GM21367 (cell line): ENCODE results near the gene APBA1.

ENCODE experiments used
- ATAC-seq: cut with Tn5 transposase; IDR thresholded peaks from one replicate; pipeline ENCODE4 v1.9.1; 2021; ENCODE audit not compliant: unreplicated experiment

Gene APBA1

GRCh38 chr9:69671879-69672595 lies at the start of gene APBA1:
Gene APBA1 (minus strand): TSS chr9:69672371.
- ATAC-seq = peak; percentile 21

GRCh38 chr9:69719983-69720382 lies 47.8 kb upstream of the APBA1 start:
- no peak for ATAC-seq

- no peak for ATAC-seq
These were observed 47.2 kb upstream of the APBA1 start for GRCh38 chr9:69719367-69719766.

- ATAC-seq = no peak
These were observed 46.0 kb upstream of the APBA1 start for GRCh38 chr9:69718218-69718617.

GRCh38 chr9:69715825-69716224 lies 43.7 kb upstream of the APBA1 start:
- ATAC-seq = no peak

GRCh38 chr9:69715096-69715495 lies 42.9 kb upstream of the APBA1 start:
- ATAC-seq = no peak

GRCh38 chr9:69697475-69697874 lies 25.3 kb upstream of the APBA1 start:
- ATAC-seq = no peak

GRCh38 chr9:69696802-69697201 lies 24.6 kb upstream of the APBA1 start:
- ATAC-seq = no peak

- ATAC-seq = no peak
These were observed 17.9 kb upstream of the APBA1 start for GRCh38 chr9:69689991-69690538.

- no peak for ATAC-seq
These were observed 11.8 kb upstream of the APBA1 start for GRCh38 chr9:69683927-69684326.

GRCh38 chr9:69678843-69679538 lies 6.8 kb upstream of the APBA1 start:
- ATAC-seq = no peak

- no peak for ATAC-seq
These were observed 5.8 kb upstream of the APBA1 start for GRCh38 chr9:69677931-69678330.

- no peak for ATAC-seq
These were observed 3.4 kb upstream of the APBA1 start for GRCh38 chr9:69675563-69675962.

GRCh38 chr9:69674716-69675438 lies 2.7 kb upstream of the APBA1 start:
- ATAC-seq = no peak

GRCh38 chr9:69674112-69674685 lies 2.0 kb upstream of the APBA1 start:
- ATAC-seq = no peak

- ATAC-seq = no peak
These were observed 1.1 kb upstream of the APBA1 start for GRCh38 chr9:69673311-69673640.

- ATAC-seq = peak; percentile 93
These were observed 582 bp upstream of the APBA1 start for GRCh38 chr9:69672596-69673310.

GRCh38 chr9:69671311-69671878 lies 776 bp downstream of the APBA1 start:
- ATAC-seq = no peak

GRCh38 chr9:69667306-69667705 lies 4.9 kb downstream of the APBA1 start:
- no peak for ATAC-seq

GRCh38 chr9:69660304-69660703 lies 11.9 kb downstream of the APBA1 start:
- no peak for ATAC-seq
